H1 (cell line): ENCODE data around the gene COL5A2. TPM values are rescaled to one million over a fixed set of nuclear protein-coding genes. Genes with fewer than 3 reads are reported as not detected.

ENCODE experiments used
- EZH2 ChIP-seq: fragments of 200-600 bp; sonication (generic); IDR thresholded peaks from 2 replicates; pipeline ENCODE4 v1.7.1; 2012; ENCODE audit warnings: low read depth, mild to moderate bottlenecking, moderate library complexity, low read length, inconsistent platforms; ENCODE audit not compliant: severe bottlenecking
- polyA plus RNA-seq, 7 experiments: library from polyadenylated mRNA; depleted of rRNA in 3 of 7; stranded (reverse) in 5 of 7; unstranded in 2 of 7; fragments of >200 nt in 5 of 7; fragments of 200-250 nt in 2 of 7; gene quantifications; 1 replicate in 5 of 7; 2 replicates in 1 of 7; 4 replicates in 1 of 7; pipeline versions ENCODE4 v1.2.1 to v1.2.3, GENCODE V29; 2011 to 2013; ENCODE audit warnings: missing spikeins in 2 of 7, mixed read lengths in 2 of 7
- total RNA-seq: library from RNA; stranded (reverse); fragmentation: NEBNext Ultra II Directional; extraction: Animal tissue kit (Norgen Biotek cat#: 25700); gene quantifications from 2 replicates; pipeline ENCODE4 v1.2.1, GENCODE V29; 2021

COL5A2 gene
- total and polyA plus RNA-seq, 2 of the 8 experiments (the other 6 are each of a cell fraction or from before 2014, with no cell fraction given): 4.7 to 24.2 TPM

DNA sequence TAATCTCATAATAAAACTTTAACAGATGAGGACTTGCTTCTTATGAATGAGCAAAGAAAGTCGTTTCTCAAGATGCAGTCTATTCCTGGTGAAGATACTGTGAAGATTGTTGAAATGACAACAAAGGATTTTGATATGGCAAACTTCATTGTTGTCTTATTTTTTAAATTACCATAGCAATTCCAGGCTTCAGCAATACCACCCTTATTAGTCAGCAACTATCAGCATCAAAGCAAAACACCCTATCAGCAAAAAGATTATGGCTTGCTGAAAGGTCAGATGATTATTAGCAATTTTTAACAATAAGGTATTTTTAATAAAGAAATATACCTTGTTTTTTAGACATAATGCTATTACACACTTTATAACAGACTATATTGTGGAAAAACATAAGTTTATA, 88.3 kb downstream of the COL5A2 start (continued):
- no peak for TF ChIP-seq EZH2
- TF ChIP-seq, all 59 proteins: peak for 0
